Airway epithelial cell (primary cell): ENCODE data around the gene PRMT3. TPM values are rescaled to one million over a fixed set of nuclear protein-coding genes. Genes with fewer than 3 reads are reported as not detected.

ENCODE experiments used
- total RNA-seq: library from RNA; depleted of rRNA; stranded (reverse); fragments of >200 nt; gene quantifications from 2 replicates; pipeline ENCODE4 v1.2.3, GENCODE V29; 2015

The PRMT3 gene
- total RNA-seq, result 24.1 and 26.9 TPM in 2 replicates

DNA sequence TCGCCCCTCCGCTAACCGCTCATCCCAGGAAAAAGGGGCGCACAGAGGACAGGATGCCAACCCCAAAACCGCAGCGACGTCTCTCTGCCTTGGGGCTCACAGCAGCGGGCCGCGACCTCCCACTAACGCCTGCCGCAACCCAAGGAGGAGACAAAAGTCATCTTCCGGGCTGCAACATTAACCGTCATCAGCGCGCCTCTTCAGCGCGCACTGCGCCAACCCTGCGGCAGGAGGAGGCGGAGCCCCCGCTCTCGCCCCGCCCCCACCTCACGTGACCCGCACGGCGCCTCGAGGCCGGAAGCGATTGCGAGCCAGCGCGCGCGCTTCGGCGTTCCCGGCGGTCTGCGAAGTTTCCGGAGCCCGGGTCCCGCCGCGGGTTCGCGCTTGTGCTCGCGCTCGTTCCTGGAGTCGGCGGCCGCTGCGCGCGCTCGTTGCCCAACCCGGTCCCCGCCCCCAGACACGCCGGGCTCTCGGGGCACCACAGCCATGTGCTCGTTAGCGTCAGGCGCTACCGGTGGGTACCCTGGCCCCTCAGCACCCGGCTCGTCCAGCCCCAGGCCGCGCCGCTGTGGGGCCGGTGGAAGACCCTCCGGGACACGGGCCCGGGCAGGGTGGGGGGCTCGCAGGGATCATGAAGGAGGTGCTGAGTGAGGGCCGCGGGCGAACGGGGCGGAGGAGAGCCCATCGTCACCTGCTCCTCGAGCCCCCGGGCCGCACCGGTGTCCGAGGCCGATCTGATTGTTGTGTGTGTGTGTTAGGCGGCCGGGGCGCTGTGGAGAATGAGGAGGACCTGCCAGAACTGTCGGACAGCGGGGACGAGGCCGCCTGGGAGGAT lies at the start of gene PRMT3:
PRMT3 (plus strand) TSS at position 456 of the 835 bp plus-strand sequence; CDS start at position 487, 31 bp downstream.

GRCh38 chr11:20363500-20364340 lies 23.8 kb upstream of the PRMT3 start, which contains the start of gene HTATIP2:
Gene HTATIP2, plus strand, starts transcription at chr11:20363714. Its CDS starts 524 bp downstream, at chr11:20364238.

Other genes with a start within 250 kb of the PRMT3 start
- gene DBX1, start 227.2 kb upstream of the PRMT3 start, total RNA-seq, result not detected in 2 replicates
- gene HTATIP2, start 24.0 kb upstream of the PRMT3 start, total RNA-seq, result 38.3 and 40.2 TPM in 2 replicates
- not detected in 2 replicates for gene SLC6A5, start 211.9 kb downstream of the PRMT3 start, total RNA-seq